ENCODE data around the gene CBLN1. TPM values are rescaled to one million over a fixed set of nuclear protein-coding genes. Genes with fewer than 3 reads are reported as not detected.

The CBLN1 gene
- total and polyA plus RNA-seq, 2 donors (not counting 1 experiment from before 2014, with no cell fraction given): not detected

DNA sequence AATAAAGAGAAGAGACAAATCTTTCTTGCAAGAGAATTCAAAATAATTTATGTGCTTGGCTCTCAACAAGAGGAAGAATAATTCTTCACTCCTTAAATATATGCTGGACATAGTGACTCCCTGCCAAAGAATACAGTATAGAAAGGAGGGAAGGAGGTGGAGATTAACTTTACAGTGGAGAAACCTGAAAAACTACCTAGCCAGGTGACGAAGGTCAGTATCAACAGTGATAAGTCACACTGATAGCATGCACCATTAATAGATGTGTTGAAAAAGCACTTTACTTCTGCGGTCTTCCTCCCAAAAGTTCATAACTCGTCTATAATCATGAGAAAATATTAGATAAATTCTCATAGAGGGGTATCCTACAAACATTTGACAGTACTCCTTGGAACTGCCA lies 21.4 kb downstream of the CBLN1 start:
- Histone ChIP-seq H3K36me3 (ENCODE audit: control insufficient read depth, insufficient read depth, low read length) (no peaks in the 10 kb centered on the region), H3K79me2 (ENCODE audit: control insufficient read depth, insufficient read depth, low read length) (no peaks in the 10 kb centered on the region), H3K27ac (ENCODE audit: insufficient read depth, low read length) (no peak overlapping the region), H3K9ac (ENCODE audit: insufficient read depth, low read length) (no peak overlapping the region), H3K4me3 (replicated peaks in 1 of 4; ENCODE audit: control extremely low read depth in 1 of 4, insufficient read depth in 1 of 4, low read depth in 3 of 4, low read length in 4 of 4) (no peak overlapping the region), H3K9me3 (ENCODE audit: control insufficient read depth, insufficient read depth, low read depth, low read length) (no peaks in the 10 kb centered on the region), H4K20me1 (ENCODE audit: control insufficient read depth, extremely low read depth, insufficient read depth, low read length) (no peaks in the 10 kb centered on the region), H3K4me2 (ENCODE audit: extremely low read depth, insufficient read depth, low read length) (no peak overlapping the region), H2AFZ (ENCODE audit: low read length) (no peak overlapping the region), H3K4me1 (ENCODE audit: control insufficient read depth, extremely low read depth, insufficient read depth, low read length) (no peaks in the 10 kb centered on the region), H3K27me3 (ENCODE audit: control insufficient read depth, insufficient read depth, low read length) (no peaks in the 10 kb centered on the region)
- no peak for DNase-seq (ENCODE audit: low read depth in 2 of 2)
- TF ChIP-seq, protein P1, sequence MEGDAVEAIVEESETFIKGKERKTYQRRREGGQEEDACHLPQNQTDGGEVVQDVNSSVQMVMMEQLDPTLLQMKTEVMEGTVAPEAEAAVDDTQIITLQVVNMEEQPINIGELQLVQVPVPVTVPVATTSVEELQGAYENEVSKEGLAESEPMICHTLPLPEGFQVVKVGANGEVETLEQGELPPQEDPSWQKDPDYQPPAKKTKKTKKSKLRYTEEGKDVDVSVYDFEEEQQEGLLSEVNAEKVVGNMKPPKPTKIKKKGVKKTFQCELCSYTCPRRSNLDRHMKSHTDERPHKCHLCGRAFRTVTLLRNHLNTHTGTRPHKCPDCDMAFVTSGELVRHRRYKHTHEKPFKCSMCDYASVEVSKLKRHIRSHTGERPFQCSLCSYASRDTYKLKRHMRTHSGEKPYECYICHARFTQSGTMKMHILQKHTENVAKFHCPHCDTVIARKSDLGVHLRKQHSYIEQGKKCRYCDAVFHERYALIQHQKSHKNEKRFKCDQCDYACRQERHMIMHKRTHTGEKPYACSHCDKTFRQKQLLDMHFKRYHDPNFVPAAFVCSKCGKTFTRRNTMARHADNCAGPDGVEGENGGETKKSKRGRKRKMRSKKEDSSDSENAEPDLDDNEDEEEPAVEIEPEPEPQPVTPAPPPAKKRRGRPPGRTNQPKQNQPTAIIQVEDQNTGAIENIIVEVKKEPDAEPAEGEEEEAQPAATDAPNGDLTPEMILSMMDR (conservative IDR thresholded peaks at IDR 0.05 in 1 of 2, IDR thresholded peaks at IDR 0.05 in 1 of 2; ENCODE audit: low read depth in 1 of 2, low read length in 2 of 2): no peak
- no peak for TF ChIP-seq EZH2 (IDR thresholded peaks at IDR 0.05; ENCODE audit: low read length, missing control alignments)

DNA sequence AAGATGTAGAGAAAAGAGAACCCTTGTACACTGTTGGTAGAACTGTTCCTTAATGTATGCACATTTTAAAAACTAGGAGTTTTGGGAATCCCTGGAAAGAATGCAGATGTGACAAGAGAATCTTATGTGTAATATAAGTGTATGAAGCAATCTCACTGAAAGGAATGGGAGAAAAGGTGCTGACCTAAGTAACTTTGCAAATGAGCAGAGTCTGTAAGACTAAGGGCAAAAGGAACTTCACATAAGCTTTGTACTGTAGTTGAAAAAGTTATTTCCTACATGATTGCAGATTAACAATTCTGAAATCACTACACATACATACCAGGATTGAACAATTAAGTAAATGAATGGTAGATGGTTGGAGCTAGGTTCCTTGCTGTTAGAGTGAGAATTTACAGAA lies 22.3 kb downstream of the CBLN1 start:
- no peak overlapping the region for H3K4me2 ChIP-seq (ENCODE audit: extremely low read depth, insufficient read depth, low read length)
- no peaks in the 10 kb centered on the region for H4K20me1 ChIP-seq (ENCODE audit: control insufficient read depth, extremely low read depth, insufficient read depth, low read length)
- no peak overlapping the region for H3K9ac ChIP-seq (ENCODE audit: insufficient read depth, low read length)
- H3K4me3 ChIP-seq (replicated peaks in 1 of 4; ENCODE audit: control extremely low read depth in 1 of 4, insufficient read depth in 1 of 4, low read depth in 3 of 4, low read length in 4 of 4): no peak overlapping the region
- DNase-seq (ENCODE audit: low read depth in 2 of 2): no peak
- no peaks in the 10 kb centered on the region for H3K9me3 ChIP-seq (ENCODE audit: control insufficient read depth, insufficient read depth, low read depth, low read length)
- no peak overlapping the region for H2AFZ ChIP-seq (ENCODE audit: low read length)
- H3K27ac ChIP-seq (ENCODE audit: insufficient read depth, low read length): no peak overlapping the region
- no peaks in the 10 kb centered on the region for H3K4me1 ChIP-seq (ENCODE audit: control insufficient read depth, extremely low read depth, insufficient read depth, low read length)
- TF ChIP-seq, protein P1 (conservative IDR thresholded peaks at IDR 0.05 in 1 of 2, IDR thresholded peaks at IDR 0.05 in 1 of 2; ENCODE audit: low read depth in 1 of 2, low read length in 2 of 2): no peak
- TF ChIP-seq EZH2 (IDR thresholded peaks at IDR 0.05; ENCODE audit: low read length, missing control alignments): no peak
- H3K79me2 ChIP-seq (ENCODE audit: control insufficient read depth, insufficient read depth, low read length): no peaks in the 10 kb centered on the region
- no peaks in the 10 kb centered on the region for H3K36me3 ChIP-seq (ENCODE audit: control insufficient read depth, insufficient read depth, low read length)
- H3K27me3 ChIP-seq (ENCODE audit: control insufficient read depth, insufficient read depth, low read length): no peaks in the 10 kb centered on the region

DNA sequence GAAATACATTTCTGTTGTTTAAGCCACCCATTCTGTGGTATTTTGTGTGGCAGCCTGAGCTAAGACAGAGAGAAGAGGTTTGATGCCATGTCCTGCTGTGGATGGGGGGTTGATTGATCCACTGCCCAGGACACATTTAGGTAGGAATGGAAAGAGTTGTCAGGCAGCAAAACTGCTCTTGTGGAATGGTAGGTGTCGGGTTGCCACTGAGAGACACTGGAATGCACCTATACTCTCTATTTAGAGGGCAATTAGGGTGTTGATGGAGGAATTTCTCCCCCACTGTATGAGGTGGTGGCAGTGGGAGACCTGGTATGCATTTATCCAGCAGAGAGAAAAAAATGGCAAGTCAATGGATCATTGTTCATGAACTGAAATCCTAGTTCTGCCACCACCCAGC lies 30.9 kb downstream of the CBLN1 start:
- Histone ChIP-seq H3K36me3 (ENCODE audit: control insufficient read depth, insufficient read depth, low read length) (no peaks in the 10 kb centered on the region), H3K4me1 (ENCODE audit: control insufficient read depth, extremely low read depth, insufficient read depth, low read length) (no peaks in the 10 kb centered on the region), H2AFZ (ENCODE audit: low read length) (no peak overlapping the region), H4K20me1 (ENCODE audit: control insufficient read depth, extremely low read depth, insufficient read depth, low read length) (no peaks in the 10 kb centered on the region), H3K9me3 (ENCODE audit: control insufficient read depth, insufficient read depth, low read depth, low read length) (no peaks in the 10 kb centered on the region), H3K9ac (ENCODE audit: insufficient read depth, low read length) (no peak overlapping the region), H3K4me3 (replicated peaks in 1 of 4; ENCODE audit: control extremely low read depth in 1 of 4, insufficient read depth in 1 of 4, low read depth in 3 of 4, low read length in 4 of 4) (no peak overlapping the region), H3K4me2 (ENCODE audit: extremely low read depth, insufficient read depth, low read length) (no peak overlapping the region), H3K27ac (ENCODE audit: insufficient read depth, low read length) (no peak overlapping the region), H3K27me3 (ENCODE audit: control insufficient read depth, insufficient read depth, low read length) (no peaks in the 10 kb centered on the region), H3K79me2 (ENCODE audit: control insufficient read depth, insufficient read depth, low read length) (no peaks in the 10 kb centered on the region)
- DNase-seq (ENCODE audit: low read depth in 2 of 2): no peak
- no peak for TF ChIP-seq EZH2 (IDR thresholded peaks at IDR 0.05; ENCODE audit: low read length, missing control alignments)
- TF ChIP-seq, protein P1 (conservative IDR thresholded peaks at IDR 0.05 in 1 of 2, IDR thresholded peaks at IDR 0.05 in 1 of 2; ENCODE audit: low read depth in 1 of 2, low read length in 2 of 2): no peak

Measured in fibroblast of lung (primary cell).